Prostate gland (tissue), 2 donors: Measurements from ENCODE around the gene KCNQ1.

Source experiments
- POLR2A ChIP-seq: fragments of 450-650 bp; IDR thresholded peaks from one replicate; pipeline ENCODE4 v1.6.1; 2016; ENCODE audit warnings: antibody characterized with exemption, mild to moderate bottlenecking
- POLR2AphosphoS5 ChIP-seq: sonication (generic); formaldehyde crosslinking; IDR thresholded peaks from one replicate; pipeline ENCODE4 v1.6.1; 2017; ENCODE audit warnings: antibody characterized with exemption
- TF ChIP-seq, protein P1 (sequence below), 4 experiments: fragments of 200-600 bp in 2 of 4; fragments of 450-650 bp in 2 of 4; sonication (generic) in 2 of 4; IDR thresholded peaks; 1 replicate in 3 of 4; 2 replicates in 1 of 4; pipeline ENCODE4 v1.5.1; 2016 to 2019; ENCODE audit warnings: antibody characterized with exemption in 4 of 4, mild to moderate bottlenecking in 2 of 4, moderate library complexity in 2 of 4

DNA sequence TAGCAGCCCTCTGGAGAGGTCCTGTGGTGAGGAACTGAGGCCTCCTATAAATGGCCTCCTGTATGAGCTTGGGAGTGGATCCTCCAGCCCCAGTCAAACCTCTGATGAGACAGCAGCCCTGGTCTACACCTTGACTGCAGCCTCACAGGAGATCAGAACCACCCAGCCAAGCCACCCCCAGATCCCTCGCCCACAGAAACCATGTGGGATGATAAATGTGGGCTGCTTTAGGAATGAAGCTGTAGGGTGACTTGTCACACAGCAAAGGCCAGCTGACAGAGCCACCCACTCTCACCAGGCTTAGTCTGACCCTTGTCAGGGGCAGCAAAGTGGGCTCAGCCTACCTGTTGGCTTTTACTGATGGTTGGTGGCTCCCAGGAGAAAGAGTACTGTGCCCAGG is 261.5 kb downstream of the KCNQ1 start:
- TF ChIP-seq, protein P1, sequence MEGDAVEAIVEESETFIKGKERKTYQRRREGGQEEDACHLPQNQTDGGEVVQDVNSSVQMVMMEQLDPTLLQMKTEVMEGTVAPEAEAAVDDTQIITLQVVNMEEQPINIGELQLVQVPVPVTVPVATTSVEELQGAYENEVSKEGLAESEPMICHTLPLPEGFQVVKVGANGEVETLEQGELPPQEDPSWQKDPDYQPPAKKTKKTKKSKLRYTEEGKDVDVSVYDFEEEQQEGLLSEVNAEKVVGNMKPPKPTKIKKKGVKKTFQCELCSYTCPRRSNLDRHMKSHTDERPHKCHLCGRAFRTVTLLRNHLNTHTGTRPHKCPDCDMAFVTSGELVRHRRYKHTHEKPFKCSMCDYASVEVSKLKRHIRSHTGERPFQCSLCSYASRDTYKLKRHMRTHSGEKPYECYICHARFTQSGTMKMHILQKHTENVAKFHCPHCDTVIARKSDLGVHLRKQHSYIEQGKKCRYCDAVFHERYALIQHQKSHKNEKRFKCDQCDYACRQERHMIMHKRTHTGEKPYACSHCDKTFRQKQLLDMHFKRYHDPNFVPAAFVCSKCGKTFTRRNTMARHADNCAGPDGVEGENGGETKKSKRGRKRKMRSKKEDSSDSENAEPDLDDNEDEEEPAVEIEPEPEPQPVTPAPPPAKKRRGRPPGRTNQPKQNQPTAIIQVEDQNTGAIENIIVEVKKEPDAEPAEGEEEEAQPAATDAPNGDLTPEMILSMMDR (IDR thresholded peaks at IDR 0.05) = no peak
- TF ChIP-seq POLR2A = no peak
- no peak for TF ChIP-seq POLR2AphosphoS5
